ENCODE data around the gene NAALADL2. TPM values are rescaled to one million over a fixed set of nuclear protein-coding genes. Genes with fewer than 3 reads are reported as not detected.

Gene NAALADL2
- total RNA-seq, 1 donor from 2014 or later: 12.5 TPM

- Histone ChIP-seq H3K4me3 (no peak overlapping the region), H3K27me3 (no peaks in the 10 kb centered on the region), H3K4me1 (no peaks in the 10 kb centered on the region), H3K27ac (no peak overlapping the region), H3K36me3 (no peaks in the 10 kb centered on the region), H3K9me3 (no peaks in the 10 kb centered on the region)
- TF ChIP-seq POLR2AphosphoS5 (IDR thresholded peaks at IDR 0.05; ENCODE audit: insufficient read depth in 1 of 2, low read depth in 1 of 2) (no peak), POLR2A (IDR thresholded peaks at IDR 0.05) (no peak), CTCF (IDR thresholded peaks at IDR 0.05) (no peak)
- no peak for DNase-seq (ENCODE audit: extremely low spot score in 2 of 2)
- intact Hi-C loops (cut with DNase I): no loop called here
Observed at GRCh38 chr3:175749981-175750380, 890.8 kb downstream of the NAALADL2 start.

GRCh38 chr3:175751089-175751488 lies 892.0 kb downstream of the NAALADL2 start:
- intact Hi-C loops (cut with DNase I): no loop called here
- H3K27me3 ChIP-seq: no peaks in the 10 kb centered on the region
- no peak overlapping the region for H3K4me3 ChIP-seq
- no peak overlapping the region for H3K27ac ChIP-seq
- DNase-seq (ENCODE audit: extremely low spot score in 2 of 2): no peak
- TF ChIP-seq CTCF (IDR thresholded peaks at IDR 0.05) (no peak), POLR2AphosphoS5 (IDR thresholded peaks at IDR 0.05; ENCODE audit: insufficient read depth in 1 of 2, low read depth in 1 of 2) (no peak)
- H3K9me3 ChIP-seq: no peaks in the 10 kb centered on the region
- H3K4me1 ChIP-seq: no peaks in the 10 kb centered on the region
- no peaks in the 10 kb centered on the region for H3K36me3 ChIP-seq

GRCh38 chr3:175763948-175764347 lies 904.8 kb downstream of the NAALADL2 start:
- Histone ChIP-seq H3K9me3 (no peaks in the 10 kb centered on the region), H3K36me3 (no peaks in the 10 kb centered on the region), H3K27me3 (no peaks in the 10 kb centered on the region), H3K4me1 (no peaks in the 10 kb centered on the region), H3K4me3 (no peak overlapping the region), H3K27ac (no peak overlapping the region)
- intact Hi-C loops (cut with DNase I): no loop called here
- TF ChIP-seq POLR2AphosphoS5 (IDR thresholded peaks at IDR 0.05; ENCODE audit: insufficient read depth in 1 of 2, low read depth in 1 of 2) (no peak), CTCF (IDR thresholded peaks at IDR 0.05) (no peak), POLR2A (IDR thresholded peaks at IDR 0.05) (no peak)
- DNase-seq (ENCODE audit: extremely low spot score in 2 of 2): no peak

GRCh38 chr3:175764722-175765121 lies 905.6 kb downstream of the NAALADL2 start:
- TF ChIP-seq CTCF (IDR thresholded peaks at IDR 0.05) (no peak), POLR2AphosphoS5 (IDR thresholded peaks at IDR 0.05; ENCODE audit: insufficient read depth in 1 of 2, low read depth in 1 of 2) (no peak), POLR2A (IDR thresholded peaks at IDR 0.05) (no peak)
- H3K9me3 ChIP-seq: no peaks in the 10 kb centered on the region
- H3K36me3 ChIP-seq: no peaks in the 10 kb centered on the region
- no peaks in the 10 kb centered on the region for H3K27me3 ChIP-seq
- intact Hi-C loops (cut with DNase I): no loop called here
- no peaks in the 10 kb centered on the region for H3K4me1 ChIP-seq
- no peak for DNase-seq (ENCODE audit: extremely low spot score in 2 of 2)
- no peak overlapping the region for H3K4me3 ChIP-seq
- H3K27ac ChIP-seq: no peak overlapping the region

- Histone ChIP-seq H3K27ac (no peak overlapping the region), H3K4me1 (no peaks in the 10 kb centered on the region), H3K27me3 (no peaks in the 10 kb centered on the region), H3K4me3 (no peak overlapping the region), H3K9me3 (no peaks in the 10 kb centered on the region), H3K36me3 (no peaks in the 10 kb centered on the region)
- TF ChIP-seq POLR2A (IDR thresholded peaks at IDR 0.05): no peak
- TF ChIP-seq CTCF (IDR thresholded peaks at IDR 0.05): no peak
- TF ChIP-seq POLR2AphosphoS5 (IDR thresholded peaks at IDR 0.05; ENCODE audit: insufficient read depth in 1 of 2, low read depth in 1 of 2): no peak
- no peak for DNase-seq (ENCODE audit: extremely low spot score in 2 of 2)
- intact Hi-C loops (cut with DNase I): no loop called here
Observed at GRCh38 chr3:175770426-175770825, 911.3 kb downstream of the NAALADL2 start.

Data from vagina (tissue), 2 donors.